Smooth muscle cell (in vitro differentiated cells): ENCODE measurements around the gene SEC23B. TPM values are rescaled to one million over a fixed set of nuclear protein-coding genes. Genes with fewer than 3 reads are reported as not detected.

Source experiments
- DNase-seq: peaks from one replicate; lab custom pipeline; 2025; ENCODE audit not compliant: unreplicated experiment; lab: John Stamatoyannopoulos, UW
- H2AFZ ChIP-seq: fragments of 200-600 bp; sonication (generic); 2 replicates; pipeline ENCODE4 v1.6.0; 2016; ENCODE audit warnings: antibody characterized with exemption, low read depth, mild to moderate bottlenecking
- H3F3A ChIP-seq: fragments of 200-600 bp; sonication (generic); 2 replicates; pipeline ENCODE4 v1.6.0; 2017; ENCODE audit warnings: antibody characterized with exemption, low read depth
- H3K27ac ChIP-seq: fragments of 200-600 bp; sonication (generic); 2 replicates; pipeline ENCODE4 v1.5.1; 2016; ENCODE audit warnings: low read depth, mild to moderate bottlenecking
- H3K27me3 ChIP-seq: fragments of 200-600 bp; sonication (generic); 2 replicates; pipeline ENCODE4 v1.6.1; 2016; ENCODE audit warnings: low read depth, mild to moderate bottlenecking
- H3K36me3 ChIP-seq: fragments of 200-600 bp; sonication (generic); 2 replicates; pipeline ENCODE4 v1.5.1; 2016; ENCODE audit warnings: low read depth
- H3K4me1 ChIP-seq: fragments of 200-600 bp; sonication (generic); 2 replicates; pipeline ENCODE4 v1.5.1; 2016; ENCODE audit warnings: low read depth
- H3K4me2 ChIP-seq: fragments of 200-600 bp; sonication (generic); 2 replicates; pipeline ENCODE4 v1.6.0; 2016; ENCODE audit warnings: mild to moderate bottlenecking
- H3K4me3 ChIP-seq: fragments of 200-600 bp; sonication (generic); 2 replicates; pipeline ENCODE4 v1.5.1; 2016; ENCODE audit warnings: mild to moderate bottlenecking
- H3K79me2 ChIP-seq: fragments of 200-600 bp; sonication (generic); 2 replicates; pipeline ENCODE4 v1.6.0; 2016; ENCODE audit warnings: low read depth, mild to moderate bottlenecking
- H3K9ac ChIP-seq: fragments of 200-600 bp; sonication (generic); 2 replicates; pipeline ENCODE4 v1.6.0; 2016; ENCODE audit warnings: low read depth
- H3K9me3 ChIP-seq: fragments of 200-600 bp; sonication (generic); replicated peaks from 2 replicates; pipeline ENCODE4 v1.5.1; 2016; ENCODE audit warnings: low read depth
- H4K20me1 ChIP-seq: fragments of 200-600 bp; sonication (generic); 2 replicates; pipeline ENCODE4 v1.6.0; 2016; ENCODE audit warnings: low read depth
- CTCF ChIP-seq: fragments of 200-600 bp; sonication (generic); IDR thresholded peaks from 2 replicates; pipeline ENCODE4 v1.5.1; 2017; ENCODE audit warnings: borderline replicate concordance, mild to moderate bottlenecking, antibody characterized with exemption; ENCODE audit not compliant: insufficient read depth, poor library complexity, severe bottlenecking
- WGBS: methylation state at CpG from one replicate; pipeline ENCODE4 v1.1.7; 2016; ENCODE audit warnings: low lambda C conversion rate; 5-methylcytosine and 5-hydroxymethylcytosine counted together
- polyA plus RNA-seq: library from polyadenylated mRNA; unstranded; fragments of >200 nt; fragmentation: Nextera tagmentation; extraction: Ambion mirVana; gene quantifications from 2 replicates; pipeline ENCODE4 v1.2.1, GENCODE V29; 2016
- total RNA-seq: library from RNA; depleted of rRNA; stranded (reverse); fragments of >200 nt; gene quantifications from 2 replicates; pipeline ENCODE4 v1.2.3, GENCODE V29; 2014

Gene SEC23B
- total and polyA plus RNA-seq, 2 experiments from 2014 or later: 53.9 to 55.6 TPM

DNA sequence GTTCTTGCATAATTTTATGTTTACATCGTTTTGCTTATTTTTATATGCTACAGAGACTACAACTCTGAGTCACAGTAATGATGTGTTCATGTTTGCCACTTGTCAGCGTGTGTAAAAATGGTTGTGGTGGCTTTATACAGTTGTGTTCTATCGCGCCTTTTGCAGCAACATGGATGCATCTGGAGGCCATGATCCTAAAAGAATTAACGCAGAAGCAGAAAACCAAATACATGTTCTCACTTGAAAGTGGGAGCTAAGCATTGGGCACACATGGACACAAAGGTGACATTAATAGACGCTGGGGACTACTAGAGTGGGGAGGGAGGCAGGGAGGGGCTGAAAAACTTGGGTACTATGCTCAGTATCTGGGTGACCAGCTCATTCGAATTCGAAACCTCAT lies 996 bp upstream of the SEC23B start:
- H3K9me3 ChIP-seq: no peaks in the 10 kb centered on the region
- peak overlapping the region; percentile 93 for H3K27ac ChIP-seq
- peak overlapping the region; percentile 88 for H3K9ac ChIP-seq
- no peaks in the 10 kb centered on the region for H4K20me1 ChIP-seq
- H3K36me3 ChIP-seq: peaks cover 6% of the 10 kb centered on the region
- WGBS: 64% methylated on average over 8 of the region's 8 CpGs
- TF ChIP-seq CTCF: no peak
- H2AFZ ChIP-seq: peak overlapping the region; percentile 91
- H3K4me3 ChIP-seq: peak overlapping the region; percentile 80
- H3K4me1 ChIP-seq: peaks cover 8% of the 10 kb centered on the region
- peak overlapping the region; percentile 99 for H3K4me2 ChIP-seq
- peaks cover 17% of the 10 kb centered on the region for H3K79me2 ChIP-seq
- H3K27me3 ChIP-seq: no peaks in the 10 kb centered on the region
- no peak for DNase-seq
- no peaks in the 10 kb centered on the region for H3F3A ChIP-seq

DNA sequence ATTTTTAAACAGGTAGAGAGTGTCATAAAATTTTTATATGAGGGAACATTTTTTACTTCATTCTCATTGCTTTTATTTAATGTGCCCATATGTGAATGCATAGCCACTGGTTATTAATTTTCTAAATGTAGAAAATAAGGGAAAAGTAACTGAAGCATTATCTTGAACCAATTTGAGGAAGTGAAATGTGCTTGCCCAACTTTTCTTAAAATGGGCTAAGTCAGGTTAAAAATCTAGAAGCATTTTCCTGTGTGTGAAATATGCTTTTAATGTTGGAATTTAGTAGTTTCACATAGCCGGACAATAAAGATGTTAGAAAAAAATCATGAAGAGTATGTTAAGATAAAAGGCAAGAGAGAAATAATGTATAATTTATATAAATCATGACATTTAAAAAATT lies 3.8 kb downstream of the SEC23B start:
- no peaks in the 10 kb centered on the region for H4K20me1 ChIP-seq
- peaks cover 17% of the 10 kb centered on the region for H3K79me2 ChIP-seq
- no peak overlapping the region for H3K9ac ChIP-seq
- no peaks in the 10 kb centered on the region for H3K27me3 ChIP-seq
- peaks cover 13% of the 10 kb centered on the region for H3K4me1 ChIP-seq
- H2AFZ ChIP-seq: no peak overlapping the region
- TF ChIP-seq CTCF: no peak
- H3K4me3 ChIP-seq: no peak overlapping the region
- H3K4me2 ChIP-seq: no peak overlapping the region
- H3K36me3 ChIP-seq: peaks cover 13% of the 10 kb centered on the region
- H3K27ac ChIP-seq: no peak overlapping the region
- H3F3A ChIP-seq: no peaks in the 10 kb centered on the region
- H3K9me3 ChIP-seq: no peaks in the 10 kb centered on the region
- no peak for DNase-seq
- 100% methylated on average over 1 of the region's 1 CpG for WGBS

DNA sequence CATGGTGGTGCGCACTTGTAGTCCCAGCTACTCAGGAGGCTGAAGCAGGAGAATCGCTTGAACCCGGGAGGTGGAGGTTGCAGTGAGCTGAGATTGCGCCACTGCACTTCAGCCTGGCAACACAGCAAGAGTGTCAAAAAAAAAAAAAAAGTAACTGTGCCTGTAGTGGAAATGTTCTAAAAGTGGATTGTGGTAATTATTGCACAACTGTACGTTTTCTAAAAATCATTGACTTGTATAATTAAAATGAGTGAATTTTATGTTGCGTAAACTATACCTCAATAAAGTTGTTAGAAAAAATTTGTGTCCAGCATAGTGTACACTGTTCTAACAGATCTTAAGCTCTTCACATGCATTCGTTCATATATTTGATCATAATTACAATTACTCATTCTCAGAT lies 5.5 kb downstream of the SEC23B start:
- WGBS: 97% methylated on average over 7 of the region's 7 CpGs
- peaks cover 9% of the 10 kb centered on the region for H3K4me1 ChIP-seq
- H3K79me2 ChIP-seq: peaks cover 13% of the 10 kb centered on the region

More for the DNA sequence above, 5.5 kb downstream of the SEC23B start:
- no peak overlapping the region for H3K27ac ChIP-seq
- H3K36me3 ChIP-seq: peaks cover 13% of the 10 kb centered on the region
- no peaks in the 10 kb centered on the region for H3K9me3 ChIP-seq
- no peak for TF ChIP-seq CTCF
- no peak overlapping the region for H3K4me2 ChIP-seq
- H3F3A ChIP-seq: no peaks in the 10 kb centered on the region
- H3K9ac ChIP-seq: no peak overlapping the region
- no peak for DNase-seq
- H3K27me3 ChIP-seq: no peaks in the 10 kb centered on the region
- no peak overlapping the region for H3K4me3 ChIP-seq
- no peak overlapping the region for H2AFZ ChIP-seq
- no peaks in the 10 kb centered on the region for H4K20me1 ChIP-seq
